A549 (cell line): ENCODE results near the gene LRRC70. TPM values are rescaled to one million over a fixed set of nuclear protein-coding genes. Genes with fewer than 3 reads are reported as not detected.

Experiments
- ATAC-seq, 2 experiments: fragments of 200-7000 bp in 1 of 2; fragments of >200 bp in 1 of 2; cut with Nextera tagmentation in 1 of 2; cut with Tn5 transposase in 1 of 2; 3 replicates each; pipeline versions ENCODE4 v1.8.0 to v1.9.1; 2018 to 2020; ENCODE audit warnings: mild to moderate bottlenecking in 1 of 2, moderate library complexity in 1 of 2
- CTCF ChIA-PET: fragments of 300-600 bp; sonication (Branson Sonifier 250); formaldehyde crosslinking; extraction: SDS; loops from one replicate; lab custom pipeline; 2021; ENCODE audit warnings: antibody characterized with exemption, inconsistent platforms; lab: Yijun Ruan, JAX
- POLR2A ChIA-PET: fragments of 350-600 bp; formaldehyde crosslinking; extraction: SDS; loops from one replicate; lab custom pipeline; 2021; ENCODE audit warnings: antibody characterized with exemption, inconsistent platforms; lab: Yijun Ruan, JAX
- DNase-seq, 2 experiments: peaks; one replicate each; pipeline versions ENCODE4 v3.0.0 to v3.0.0-alpha.2; 2011 to 2016; ENCODE audit warnings: low read depth in 1 of 2, low spot score in 1 of 2
- FAIRE-seq: peaks from 2 replicates; lab custom pipeline; 2011; peaks lifted over from hg19 to GRCh38; lab: Jason Lieb, UNC
- H3K27ac ChIP-seq, 2 experiments: fragments of >200 bp; sonication (Bioruptor Twin); formaldehyde crosslinking; 3 replicates each; pipeline ENCODE4 v1.5.1; 2016 to 2017
- H3K4me1 ChIP-seq: fragments of >200 bp; sonication (Bioruptor Twin); formaldehyde crosslinking; 3 replicates; pipeline ENCODE4 v1.6.1; 2016
- H3K4me2 ChIP-seq: fragments of >200 bp; sonication (Bioruptor Twin); formaldehyde crosslinking; 3 replicates; pipeline ENCODE4 v1.6.1; 2016
- H3K4me3 ChIP-seq: fragments of >200 bp; sonication (Bioruptor Twin); formaldehyde crosslinking; 3 replicates; pipeline ENCODE4 v1.5.1; 2016
- H3K9me3 ChIP-seq: fragments of >200 bp; sonication (Bioruptor Twin); formaldehyde crosslinking; 3 replicates; pipeline ENCODE4 v1.6.1; 2016
- CHD2 ChIP-seq: fragments of 150-350 bp; IDR thresholded peaks from 2 replicates; pipeline ENCODE4 v1.6.1; 2014; ENCODE audit warnings: low read length; ENCODE audit not compliant: partially characterized antibody
- CHD4 ChIP-seq: fragments of 200-600 bp; sonication (generic); IDR thresholded peaks from 2 replicates; pipeline ENCODE4 v1.6.1; 2016; ENCODE audit warnings: antibody characterized with exemption, mild to moderate bottlenecking, borderline replicate concordance
- EP300 ChIP-seq, 2 experiments: fragments of >200 bp; sonication (Bioruptor Twin); formaldehyde crosslinking; IDR thresholded peaks; 2 replicates in 1 of 2; 3 replicates in 1 of 2; pipeline ENCODE4 v1.6.1; 2016 to 2017
- ESRRA ChIP-seq: fragments of 150-350 bp; IDR thresholded peaks from 2 replicates; pipeline ENCODE4 v1.6.1; 2014; ENCODE audit warnings: mild to moderate bottlenecking, low read length, borderline replicate concordance
- FOSB ChIP-seq: fragments of 250-450 bp; sonication (Bioruptor Pico); IDR thresholded peaks from 2 replicates; pipeline ENCODE4 v1.5.0; 2020; ENCODE audit warnings: mild to moderate bottlenecking, moderate library complexity
- FOXS1 ChIP-seq: fragments of 250-450 bp; sonication (Bioruptor Pico); IDR thresholded peaks from 2 replicates; pipeline ENCODE4 v1.5.0; 2020; ENCODE audit warnings: mild to moderate bottlenecking, moderate library complexity
- GATA3 ChIP-seq: IDR thresholded peaks from 2 replicates; pipeline ENCODE4 v1.6.1; 2012; ENCODE audit warnings: borderline replicate concordance
- HDAC2 ChIP-seq: fragments of 200-600 bp; sonication (generic); IDR thresholded peaks from 2 replicates; pipeline ENCODE4 v1.6.1; 2016
- HOXA7 ChIP-seq: fragments of 250-450 bp; sonication (Bioruptor Pico); IDR thresholded peaks from 2 replicates; pipeline ENCODE4 v1.5.0; 2020; ENCODE audit warnings: mild to moderate bottlenecking, moderate library complexity
- HOXB13 ChIP-seq: fragments of 250-450 bp; sonication (Bioruptor Pico); IDR thresholded peaks from 2 replicates; pipeline ENCODE4 v1.5.0; 2020; ENCODE audit warnings: low read depth, mild to moderate bottlenecking, moderate library complexity
- KDM1A ChIP-seq: fragments of 200-600 bp; sonication (generic); IDR thresholded peaks from 2 replicates; pipeline ENCODE4 v1.6.1; 2016; ENCODE audit warnings: low read depth, mild to moderate bottlenecking
- MAFK ChIP-seq: fragments of 450-650 bp; IDR thresholded peaks from 2 replicates; pipeline ENCODE4 v1.6.1; 2014; ENCODE audit not compliant: partially characterized antibody
- NFE2L2 ChIP-seq: fragments of 150-350 bp; conservative IDR thresholded peaks from 2 replicates; pipeline ENCODE4 v1.6.1; 2014; ENCODE audit warnings: low read length
- PHF8 ChIP-seq: fragments of 200-600 bp; sonication (generic); IDR thresholded peaks from 2 replicates; pipeline ENCODE4 v1.6.1; 2016; ENCODE audit warnings: low read depth, mild to moderate bottlenecking, antibody characterized with exemption, moderate library complexity, borderline replicate concordance
- POLR2A ChIP-seq: IDR thresholded peaks from 2 replicates; pipeline ENCODE4 v1.6.1; 2012; ENCODE audit warnings: mild to moderate bottlenecking, low read length
- POLR2AphosphoS2 ChIP-seq: conservative IDR thresholded peaks from 2 replicates; pipeline ENCODE4 v1.6.1; 2012; ENCODE audit warnings: low read length, improper control_type of control experiment, inconsistent platforms
- RAD21 ChIP-seq, 2 experiments: fragments of >200 bp in 1 of 2; sonication (Bioruptor Twin) in 1 of 2; formaldehyde crosslinking in 1 of 2; IDR thresholded peaks in 1 of 2; conservative IDR thresholded peaks in 1 of 2; 2 replicates in 1 of 2; 3 replicates in 1 of 2; pipeline ENCODE4 v1.6.1; 2012 to 2018; ENCODE audit warnings: inconsistent platforms in 1 of 2
- RCOR1 ChIP-seq: fragments of 150-350 bp; IDR thresholded peaks from 2 replicates; pipeline ENCODE4 v1.6.1; 2014; ENCODE audit warnings: antibody characterized with exemption, low read length, low read depth
- REST ChIP-seq: fragments of 200-600 bp; sonication (generic); IDR thresholded peaks from 2 replicates; pipeline ENCODE4 v1.6.1; 2016; ENCODE audit warnings: antibody characterized with exemption, mild to moderate bottlenecking, moderate library complexity
- TP53 ChIP-seq: fragments of 250-450 bp; sonication (Bioruptor Pico); IDR thresholded peaks from 2 replicates; pipeline ENCODE4 v1.5.0; 2021; ENCODE audit warnings: mild to moderate bottlenecking, moderate library complexity
- ZSCAN20 ChIP-seq: fragments of 250-450 bp; sonication (Bioruptor Pico); IDR thresholded peaks from 2 replicates; pipeline ENCODE4 v1.8.0; 2022; ENCODE audit warnings: mild to moderate bottlenecking, moderate library complexity
- WGBS: methylation state at CpG from one replicate; pipeline ENCODE4 v1.1.6; 2017; ENCODE audit errors: missing lambda C conversion rate; 5-methylcytosine and 5-hydroxymethylcytosine counted together
- polyA plus RNA-seq, 4 experiments: library from polyadenylated mRNA; depleted of rRNA in 3 of 4; stranded (reverse); fragments of >200 nt; fragmentation: RNase III in 1 of 4; extraction: RNeasy Plus Mini Kit Qiagen cat#74134 plus additional on column Dnase treatment in 1 of 4; gene quantifications; 2 replicates in 3 of 4; 3 replicates in 1 of 4; pipeline ENCODE4 v1.2.3, GENCODE V29; 2011 to 2017
- TF ChIP-seq, protein P1 (sequence below): fragments of 150-350 bp; IDR thresholded peaks from 2 replicates; pipeline ENCODE4 v1.6.1; 2014; ENCODE audit warnings: low read depth, mild to moderate bottlenecking, low read length

LRRC70 gene
- polyA plus RNA-seq, 2 of the 4 experiments (the other 2 are of a cell fraction): 0.32 TPM; not detected in 1

DNA sequence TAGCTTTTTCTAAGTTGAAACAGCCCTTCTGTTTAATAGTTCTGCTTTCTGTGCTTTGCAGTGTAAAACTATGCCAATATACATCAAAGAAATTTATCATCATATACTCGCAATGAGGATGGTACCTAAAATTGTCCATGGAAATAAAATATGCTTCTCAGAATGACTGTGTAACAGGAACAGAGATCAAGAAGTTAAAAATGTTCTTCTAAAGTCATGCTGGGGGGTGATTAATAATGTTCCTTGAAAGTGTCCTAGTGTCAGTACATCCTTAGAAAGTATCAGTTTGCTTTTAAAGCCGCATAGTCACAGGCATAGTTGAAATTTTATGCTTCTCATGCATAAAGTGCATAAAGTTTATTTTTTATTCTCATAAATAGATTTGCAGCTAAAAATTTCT, 4.0 kb upstream of the LRRC70 start (continued):
- TF ChIP-seq, protein P1, sequence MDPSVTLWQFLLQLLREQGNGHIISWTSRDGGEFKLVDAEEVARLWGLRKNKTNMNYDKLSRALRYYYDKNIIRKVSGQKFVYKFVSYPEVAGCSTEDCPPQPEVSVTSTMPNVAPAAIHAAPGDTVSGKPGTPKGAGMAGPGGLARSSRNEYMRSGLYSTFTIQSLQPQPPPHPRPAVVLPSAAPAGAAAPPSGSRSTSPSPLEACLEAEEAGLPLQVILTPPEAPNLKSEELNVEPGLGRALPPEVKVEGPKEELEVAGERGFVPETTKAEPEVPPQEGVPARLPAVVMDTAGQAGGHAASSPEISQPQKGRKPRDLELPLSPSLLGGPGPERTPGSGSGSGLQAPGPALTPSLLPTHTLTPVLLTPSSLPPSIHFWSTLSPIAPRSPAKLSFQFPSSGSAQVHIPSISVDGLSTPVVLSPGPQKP: no peak
- TF ChIP-seq HOXB13 (CRISPR knock-in tag) (no peak), REST (no peak), POLR2A (no peak), KDM1A (no peak), EP300 (IDR thresholded peaks at IDR 0.05) (no peak), ZSCAN20 (no peak)
- TF ChIP-seq, all 56 proteins: peak for 0

- H3K27ac ChIP-seq: no peak overlapping the region
- WGBS: 57% methylated on average over 2 of the region's 2 CpGs
- no peak for TF ChIP-seq POLR2AphosphoS2
- no peak for TF ChIP-seq RAD21 (conservative IDR thresholded peaks at IDR 0.05 in 1 of 2, IDR thresholded peaks at IDR 0.05 in 1 of 2)
- TF ChIP-seq FOSB (CRISPR knock-in tag): no peak
- no peak for TF ChIP-seq RCOR1
- no peak for TF ChIP-seq HOXA7 (CRISPR knock-in tag)
- H3K4me2 ChIP-seq: no peak overlapping the region
- CTCF ChIA-PET: no interaction called here
- FAIRE-seq (no peak), DNase-seq (no peak), ATAC-seq (no peak)
- no peaks in the 10 kb centered on the region for H3K4me1 ChIP-seq
- no peak overlapping the region for H3K4me3 ChIP-seq
- POLR2A ChIA-PET: no interaction called here
- H3K9me3 ChIP-seq: no peaks in the 10 kb centered on the region
Measured at GRCh38 chr5:62575066-62575465, 3.6 kb upstream of the LRRC70 start.

DNA sequence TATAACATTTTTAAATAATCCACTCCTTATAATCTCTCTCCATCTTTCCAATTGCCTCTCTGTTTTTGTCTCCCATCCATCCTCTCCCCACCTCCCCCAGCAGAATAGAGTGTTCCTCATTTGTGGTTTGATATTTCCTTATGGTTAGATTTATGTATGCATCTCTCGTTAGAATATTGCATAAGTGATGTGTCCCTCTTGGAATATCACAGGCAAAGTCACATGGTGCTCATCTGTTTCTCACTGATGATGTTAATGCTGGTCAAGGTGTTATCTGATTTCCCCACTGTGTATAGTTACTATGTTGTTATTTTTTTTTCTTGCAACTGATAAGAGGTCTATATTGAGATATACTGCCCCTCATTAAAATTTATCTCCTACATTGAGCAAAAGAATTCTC, 3.1 kb upstream of the LRRC70 start:
- Histone ChIP-seq H3K9me3 (no peaks in the 10 kb centered on the region), H3K4me2 (no peak overlapping the region), H3K4me3 (no peak overlapping the region), H3K27ac (no peak overlapping the region), H3K4me1 (no peaks in the 10 kb centered on the region)
- no peak for TF ChIP-seq TP53 (CRISPR knock-in tag)
- TF ChIP-seq CHD2: no peak
- TF ChIP-seq HDAC2: no peak
- no peak for TF ChIP-seq ESRRA
- no peak for TF ChIP-seq HOXA7 (CRISPR knock-in tag)
- TF ChIP-seq PHF8: no peak
- no peak for TF ChIP-seq CHD4
- TF ChIP-seq NFE2L2: no peak
- TF ChIP-seq GATA3: no peak
- TF ChIP-seq POLR2AphosphoS2: no peak
- TF ChIP-seq FOXS1 (CRISPR knock-in tag): no peak
- no peak for TF ChIP-seq MAFK
- TF ChIP-seq FOSB (CRISPR knock-in tag): no peak
- ChIA-PET POLR2A (no interaction called here), CTCF (no interaction called here)
- ATAC-seq (no peak), FAIRE-seq (no peak), DNase-seq (no peak)
- WGBS: 77% methylated on average over 1 of the region's 1 CpG
